Stimulated activated CD8-positive, alpha-beta memory T cell treated with anti-CD3 and anti-CD28 coated beads, Interleukin-12 subunit alpha, Interleukin-12 subunit beta, amount 100 ng/mL, for 4 hours (primary cell): ENCODE data around the gene HOXA6.

Experiments
- DNase-seq: peaks from one replicate; pipeline ENCODE4 v3.0.0-alpha.2; 2020; ENCODE audit warnings: low read depth

The HOXA6 gene

DNA sequence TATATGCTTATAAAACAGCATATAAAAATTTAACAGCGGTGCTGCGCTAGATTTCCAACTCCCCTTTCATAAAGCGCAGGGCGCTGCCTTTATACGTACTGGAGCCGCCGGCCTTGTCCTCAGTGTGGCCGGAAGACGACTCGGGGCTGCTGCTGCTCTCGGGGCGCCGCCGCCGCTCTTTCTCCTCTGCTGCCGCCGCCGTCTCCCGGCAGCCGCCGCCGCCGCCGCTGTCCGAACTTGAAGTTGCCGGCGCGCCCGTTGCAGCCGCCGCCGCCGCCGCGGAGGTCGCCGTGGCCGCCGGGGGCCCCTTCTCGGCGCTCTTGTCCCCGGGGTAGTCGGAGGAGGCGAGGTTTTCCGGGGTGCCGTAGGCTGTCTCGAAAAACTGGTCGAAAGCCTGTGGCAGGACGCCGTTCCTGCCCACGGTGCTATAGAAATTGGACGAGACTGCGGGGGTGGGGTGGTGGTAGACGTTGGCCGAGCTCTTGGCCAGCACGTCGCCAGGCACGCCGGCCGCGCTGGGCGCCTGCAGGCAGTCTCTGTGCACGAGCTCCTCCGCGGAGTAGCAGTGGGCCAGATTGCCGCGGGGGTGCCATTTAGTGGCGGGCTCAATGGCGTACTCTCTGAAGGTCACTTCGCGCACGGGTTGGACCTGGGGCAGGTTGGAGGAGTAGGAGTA is 36.9 kb upstream of the HOXA6 start:
- no peak for DNase-seq

DNA sequence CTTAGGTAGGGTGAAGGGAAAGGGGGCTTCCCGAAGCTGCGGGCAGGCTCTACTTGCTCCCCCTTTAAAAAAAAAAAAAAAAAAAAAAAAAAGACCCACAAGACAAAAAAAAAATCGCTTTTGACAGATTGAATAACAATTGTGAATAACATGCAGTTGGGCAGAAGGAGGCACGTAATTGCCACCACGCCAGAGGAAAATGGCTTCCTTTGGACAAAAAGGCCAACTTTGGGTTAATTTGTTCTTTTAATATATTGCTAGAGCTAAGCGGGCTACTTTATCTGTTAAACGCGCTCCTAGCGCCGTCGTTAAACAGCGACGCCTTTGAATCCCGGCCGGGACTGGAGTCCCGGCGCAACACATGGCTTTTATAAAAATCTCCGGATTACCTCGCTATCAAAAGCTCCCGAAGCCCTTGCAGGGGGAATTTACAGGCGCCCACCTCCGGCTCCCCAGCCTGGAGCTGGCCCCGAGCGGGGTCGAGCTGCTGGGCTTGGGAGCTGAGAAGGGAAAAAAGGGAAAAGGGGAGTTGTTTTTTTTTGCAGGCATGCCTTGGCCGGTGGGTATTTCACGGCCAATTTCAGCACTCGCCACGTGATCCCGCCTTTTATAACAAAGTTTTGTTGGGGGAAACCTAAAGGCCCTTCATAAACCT is 36.2 kb upstream of the HOXA6 start:
- no peak for DNase-seq

DNA sequence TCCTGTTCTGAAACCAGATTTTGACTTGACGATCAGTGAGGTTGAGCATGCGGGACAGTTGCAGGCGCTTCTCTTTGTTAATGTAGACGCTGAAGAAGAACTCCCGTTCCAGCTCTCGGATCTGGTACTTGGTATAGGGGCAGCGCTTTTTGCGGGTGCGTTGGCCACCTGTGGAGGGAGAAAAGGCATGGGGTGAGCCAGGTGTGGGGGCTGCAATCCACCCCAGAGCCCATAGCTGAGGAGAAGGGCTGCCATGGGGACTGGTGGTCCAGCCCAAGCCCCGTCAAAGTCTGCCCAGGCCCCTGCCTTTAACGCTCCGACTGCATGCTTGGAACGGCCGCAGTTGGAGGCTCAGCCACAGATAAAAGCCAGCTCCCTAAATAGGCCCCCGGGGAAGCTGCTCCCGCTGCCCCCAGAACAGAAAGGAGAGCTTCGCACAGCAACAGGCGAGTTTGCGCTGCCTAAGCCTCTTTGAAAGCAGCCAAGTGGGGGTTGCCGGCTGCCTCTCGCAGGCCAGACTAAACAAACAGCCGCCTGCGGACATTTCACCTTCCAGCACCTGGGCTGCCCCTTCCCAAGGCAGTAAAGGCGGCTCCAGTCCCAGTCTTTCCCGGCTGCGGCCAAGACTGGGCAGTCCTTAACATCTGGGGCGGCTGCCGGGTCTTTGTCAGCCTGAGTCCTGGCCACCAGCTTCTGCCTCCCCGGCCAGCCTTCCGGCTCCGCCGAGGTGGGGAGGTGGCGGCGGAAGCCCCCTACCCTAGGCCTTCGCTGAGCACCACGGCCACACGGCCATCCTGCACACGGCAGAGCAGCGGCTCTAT is 35.5 kb upstream of the HOXA6 start:
- DNase-seq: no peak

DNA sequence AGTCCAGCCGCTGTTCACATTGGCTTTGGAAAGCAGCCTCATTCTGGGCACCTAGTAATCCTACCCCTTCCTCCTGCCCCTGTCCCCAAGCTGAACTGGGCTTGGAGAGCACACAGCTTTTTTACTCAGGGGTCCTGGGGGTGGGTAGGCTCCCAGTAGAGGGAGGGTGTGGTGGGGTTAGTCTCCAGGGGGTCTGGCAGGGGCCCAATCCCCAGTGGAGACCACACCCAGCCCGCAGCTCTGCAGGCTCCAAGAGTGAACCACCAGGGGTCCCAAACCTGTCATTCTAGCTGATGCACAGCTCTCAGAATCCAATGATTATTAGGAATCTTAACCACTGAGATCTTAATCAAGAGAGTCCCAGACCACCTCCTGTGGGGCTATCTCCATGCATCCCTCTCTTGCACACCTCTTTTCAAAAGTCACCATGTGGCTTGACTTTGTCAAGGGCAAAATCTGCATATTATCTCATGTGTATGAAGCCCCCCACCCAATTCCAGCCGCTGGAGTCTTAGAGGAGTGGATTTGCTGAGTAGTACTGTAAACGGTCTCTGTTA is 34.8 kb upstream of the HOXA6 start:
- DNase-seq: no peak

DNA sequence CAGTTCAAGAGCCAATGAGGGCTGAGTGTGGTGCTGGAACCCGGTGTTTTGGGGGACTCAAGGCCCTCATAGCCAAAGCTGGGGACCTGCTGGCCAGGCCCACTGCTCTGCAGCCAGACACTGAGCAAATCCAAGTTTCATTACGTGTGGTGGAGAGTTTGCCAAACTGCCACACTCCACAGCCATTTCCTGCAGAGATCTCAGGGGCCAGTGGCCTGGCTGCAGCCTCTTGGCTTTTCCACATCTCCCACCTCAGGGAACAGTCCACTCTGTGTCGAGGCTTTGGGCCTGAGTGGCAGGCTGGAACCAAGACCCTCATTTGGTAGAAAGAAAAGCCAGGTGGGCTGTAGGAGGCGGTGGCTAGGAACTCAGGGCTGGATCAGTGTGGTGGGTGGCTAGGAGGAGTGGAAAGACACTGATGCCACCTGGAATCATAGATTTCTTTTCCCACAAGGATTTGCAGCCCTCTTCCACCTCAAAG is 34.3 kb upstream of the HOXA6 start:
- DNase-seq: no peak

DNA sequence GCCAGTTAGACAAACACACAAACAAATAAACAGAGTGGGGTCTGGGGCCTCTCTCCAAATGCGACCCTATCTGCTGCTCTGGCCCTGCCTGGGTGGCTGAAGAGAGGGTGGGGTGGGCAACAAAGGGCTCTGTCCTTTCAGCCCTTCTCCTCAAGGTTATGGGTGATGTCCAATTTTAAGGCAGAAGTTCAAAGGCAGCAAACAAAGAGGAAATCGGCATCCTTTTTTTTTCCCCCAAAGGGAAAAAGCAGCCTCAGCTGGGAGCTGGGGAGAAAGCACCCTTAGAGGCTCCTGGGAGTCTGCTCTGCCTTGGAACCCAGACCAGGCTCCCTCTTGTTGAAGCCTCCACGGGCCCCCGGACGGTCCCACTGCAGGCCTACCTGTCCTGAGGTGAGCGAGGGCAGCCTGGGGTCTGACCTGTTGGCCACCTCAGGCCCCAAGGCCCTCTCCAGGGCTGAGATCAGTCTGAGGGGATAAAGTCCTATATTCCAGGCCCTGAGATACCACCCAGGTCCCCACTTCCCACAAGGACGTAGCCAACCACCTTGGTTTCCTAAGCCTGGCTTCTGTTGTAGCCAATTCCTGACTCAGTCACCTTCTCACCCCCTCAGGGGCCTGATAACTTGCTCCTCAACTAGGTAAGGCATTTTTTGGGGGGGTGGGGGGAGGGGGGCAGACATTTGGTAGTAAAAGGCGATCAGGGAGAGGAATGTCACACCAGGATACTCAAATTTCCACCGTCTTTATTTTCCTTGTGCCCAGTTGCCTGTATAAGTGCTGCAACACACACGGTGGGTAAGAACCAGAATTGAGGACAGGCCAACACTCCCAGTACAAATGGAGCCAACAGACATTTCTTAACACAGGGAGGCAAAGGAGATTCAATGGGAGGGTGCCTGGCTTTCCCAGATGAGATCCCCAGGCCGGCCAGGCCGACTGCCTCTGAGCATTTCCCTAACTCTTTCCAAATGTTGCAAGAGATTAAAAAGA is 33.2 kb upstream of the HOXA6 start:
- no peak for DNase-seq

DNA sequence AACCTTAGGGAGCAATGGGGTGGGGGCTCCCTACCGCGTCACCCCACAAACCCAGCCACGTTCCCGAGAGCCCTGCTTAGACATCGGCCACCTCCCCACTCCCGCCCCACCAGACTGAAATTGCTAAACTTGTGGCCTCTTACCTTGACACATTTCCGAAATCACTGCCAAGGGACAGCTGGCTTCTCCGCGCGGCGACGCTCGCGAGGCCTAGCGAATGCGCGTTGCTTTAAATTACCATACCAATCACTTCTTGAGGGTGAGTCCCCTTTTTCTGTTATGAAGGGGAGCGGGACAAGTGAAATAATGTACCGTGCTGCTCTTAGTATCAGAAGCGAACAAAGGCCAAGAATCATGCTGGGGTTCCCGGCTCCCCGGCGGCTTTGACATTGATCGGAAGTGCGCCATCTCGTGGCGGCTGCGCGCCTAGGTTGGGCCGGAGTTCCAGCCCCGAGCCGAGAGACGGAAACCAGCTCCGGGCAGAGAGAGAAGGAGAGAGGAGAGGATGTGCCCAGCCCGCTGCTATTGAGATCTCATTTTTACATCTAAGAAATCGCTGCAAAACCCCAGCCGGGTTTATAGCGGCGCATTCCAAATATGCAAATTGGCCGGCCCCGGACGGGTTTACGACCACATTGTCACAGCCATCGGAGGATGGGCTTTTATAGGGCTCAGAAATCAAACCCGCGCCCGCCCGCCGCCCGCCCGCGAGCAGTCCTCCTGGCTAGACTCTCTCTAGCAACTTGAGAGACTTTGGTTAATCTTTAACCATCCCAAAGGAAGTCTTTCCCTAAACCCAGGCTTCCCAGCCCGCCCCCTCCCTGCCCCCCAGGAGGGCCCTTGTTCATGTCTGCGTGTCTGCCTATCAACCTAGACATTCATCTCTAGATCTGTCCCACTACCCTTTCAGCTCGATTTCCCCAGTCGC is 32.2 kb upstream of the HOXA6 start:
- DNase-seq: no peak

DNA sequence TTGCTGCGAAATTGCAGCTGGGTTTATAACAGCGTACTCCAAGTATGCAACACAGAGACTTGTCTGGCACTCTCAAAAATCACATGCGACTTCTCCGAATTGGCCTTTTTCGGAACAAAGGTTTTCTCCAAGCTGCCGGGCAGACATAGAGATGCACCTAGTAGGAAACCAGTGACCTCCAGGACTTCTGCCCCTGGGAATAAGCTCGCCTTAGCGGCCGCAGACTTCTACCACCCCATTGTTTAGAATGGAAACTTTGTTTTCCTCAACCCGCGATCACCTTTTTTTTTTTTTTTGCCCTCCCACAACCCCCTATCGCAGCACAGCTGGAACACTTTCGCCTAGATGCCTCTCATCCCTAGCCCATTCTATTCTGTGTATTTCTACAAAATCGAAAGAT is 31.5 kb upstream of the HOXA6 start:
- no peak for DNase-seq

DNA sequence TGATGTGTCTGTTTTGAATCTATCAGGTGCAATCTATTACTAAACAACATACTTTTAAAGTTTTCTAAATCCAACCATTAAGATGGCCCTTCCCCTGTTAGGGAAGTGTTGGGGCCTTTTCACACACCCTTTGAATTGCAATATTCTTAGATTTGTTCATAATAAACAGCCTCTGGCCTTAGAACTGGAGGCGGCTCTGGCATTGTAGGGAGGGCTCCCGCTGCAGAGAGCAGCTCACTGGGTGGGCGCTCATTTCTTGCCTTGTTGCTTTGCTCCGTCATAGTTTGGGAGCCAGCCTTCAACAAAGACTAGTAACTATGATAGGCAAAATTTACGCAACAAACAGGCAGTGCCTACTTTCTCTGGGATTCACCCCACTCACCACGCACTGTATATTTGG is 30.8 kb upstream of the HOXA6 start:
- DNase-seq: no peak

DNA sequence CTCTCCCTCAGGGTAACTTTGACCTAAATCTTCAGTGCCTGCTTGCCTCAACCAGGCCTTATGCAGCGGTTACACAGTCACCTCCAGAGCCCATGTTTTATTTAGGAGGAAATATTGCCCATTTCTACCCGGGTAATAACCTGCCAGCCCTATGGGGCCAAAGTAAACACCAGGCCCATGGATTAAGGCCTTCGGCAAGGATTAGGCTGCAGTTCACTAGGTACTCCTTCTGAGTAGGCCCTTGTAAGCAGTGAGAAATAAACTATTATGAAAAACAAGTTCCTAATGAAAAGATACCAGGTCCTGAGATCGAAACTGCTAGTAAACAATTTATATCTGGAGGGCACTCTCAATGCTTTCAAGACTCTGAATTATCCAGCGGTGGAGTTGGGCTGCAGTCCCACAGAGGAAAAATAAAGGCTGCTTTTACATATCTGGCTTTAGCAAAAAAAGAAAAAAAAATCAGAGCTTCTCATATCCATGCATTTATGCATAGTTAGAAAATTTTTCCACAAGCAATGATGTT is 30.3 kb upstream of the HOXA6 start:
- no peak for DNase-seq

DNA sequence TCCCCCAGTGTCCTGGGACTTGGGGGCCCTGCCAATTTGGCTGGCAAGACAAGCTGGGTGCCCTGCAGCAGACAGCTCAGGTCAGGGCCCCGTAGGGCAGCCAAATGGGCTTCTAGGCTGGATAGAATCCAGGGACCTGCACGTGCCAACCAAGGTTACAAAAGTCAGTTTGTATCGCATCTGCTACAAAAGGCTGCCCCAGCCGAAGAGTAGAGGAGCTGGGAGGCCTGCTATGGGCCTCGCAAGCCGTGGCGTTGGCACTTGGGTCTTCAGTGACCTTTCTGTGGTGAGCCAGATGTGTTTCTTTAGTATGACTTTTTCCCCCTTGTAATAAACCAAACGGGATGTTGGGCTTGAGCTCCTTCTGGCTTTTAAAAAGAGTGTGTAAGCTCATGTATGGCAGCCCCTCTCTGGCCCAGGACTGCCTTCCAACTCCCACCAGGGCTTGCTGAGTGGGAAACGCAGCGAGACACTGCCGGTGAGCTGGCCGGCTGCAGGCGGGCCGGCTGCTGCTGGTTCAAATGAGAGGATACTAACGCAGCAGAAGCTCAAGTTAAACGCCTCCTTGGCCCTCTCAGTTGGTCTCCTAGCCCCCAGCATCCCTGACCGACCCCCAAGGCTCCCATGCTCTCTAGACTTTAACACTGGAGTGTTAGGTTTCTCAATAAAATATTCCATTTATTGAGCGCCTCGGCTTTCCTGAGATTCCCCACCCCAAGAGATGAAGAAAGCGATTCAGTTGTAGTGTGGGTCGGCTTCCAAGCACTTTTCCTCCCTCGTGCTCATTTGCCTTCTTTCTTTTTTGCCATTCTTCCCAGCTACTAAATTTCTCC is 29.6 kb upstream of the HOXA6 start:
- no peak for DNase-seq

DNA sequence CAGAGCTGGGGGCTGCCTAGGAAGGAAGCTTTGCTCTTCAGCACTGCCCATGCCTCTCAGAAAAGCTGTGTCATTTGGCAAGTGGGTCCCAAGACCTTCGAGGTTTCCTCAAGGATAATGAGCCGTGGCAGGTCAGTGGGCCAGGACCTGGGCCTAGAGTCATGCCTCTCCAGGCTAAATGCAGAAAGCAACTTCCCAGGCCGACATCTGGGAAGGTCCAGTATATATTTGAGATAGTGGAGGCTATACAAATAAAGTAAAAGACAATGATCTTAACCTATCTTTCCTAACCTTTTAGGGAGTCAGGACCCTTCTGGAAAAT is 28.9 kb upstream of the HOXA6 start:
- no peak for DNase-seq

DNA sequence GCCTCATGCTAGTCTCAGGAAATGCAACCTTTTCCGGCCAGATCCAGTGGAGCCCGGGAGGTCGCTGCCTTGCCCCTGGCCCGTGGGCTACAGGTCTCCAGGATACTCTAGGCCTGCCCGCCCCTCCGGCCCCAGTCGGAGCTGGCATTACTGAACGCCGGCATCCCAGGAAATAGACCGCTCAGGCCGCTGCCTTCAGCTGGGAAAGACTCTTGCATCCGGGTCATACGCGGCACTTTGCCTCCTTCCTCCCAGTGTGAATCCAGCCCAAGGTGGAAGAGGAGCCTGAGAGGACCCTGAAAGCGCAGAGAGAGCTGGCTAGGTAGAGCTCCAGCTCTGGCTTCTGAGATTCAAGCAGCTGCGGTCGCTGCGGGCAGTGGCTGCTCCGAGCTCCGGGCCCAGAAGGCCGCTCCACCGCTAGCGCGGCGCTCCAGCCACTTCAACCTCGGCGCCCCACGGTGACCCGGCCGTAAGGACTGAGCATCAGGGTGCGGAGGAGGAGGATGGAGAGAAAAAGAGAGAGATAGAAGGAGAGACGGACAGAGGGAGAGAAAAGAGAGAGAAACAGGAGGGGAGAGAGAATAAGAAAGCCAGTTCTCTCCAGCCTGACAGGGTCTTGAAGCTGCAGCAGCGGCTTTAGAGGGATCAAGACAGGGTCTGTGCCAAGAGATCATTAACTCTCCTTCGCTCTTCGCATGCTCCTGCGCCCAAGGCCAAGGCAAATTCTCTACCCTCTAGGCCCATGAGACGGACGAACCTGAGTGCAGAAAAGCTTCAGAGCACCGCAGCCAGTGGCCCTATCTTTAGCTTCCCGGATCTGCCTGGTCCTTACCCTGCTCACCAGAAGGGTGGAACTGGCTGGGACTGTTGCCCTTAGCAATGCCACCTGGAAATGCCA is 28.3 kb upstream of the HOXA6 start:
- no peak for DNase-seq

DNA sequence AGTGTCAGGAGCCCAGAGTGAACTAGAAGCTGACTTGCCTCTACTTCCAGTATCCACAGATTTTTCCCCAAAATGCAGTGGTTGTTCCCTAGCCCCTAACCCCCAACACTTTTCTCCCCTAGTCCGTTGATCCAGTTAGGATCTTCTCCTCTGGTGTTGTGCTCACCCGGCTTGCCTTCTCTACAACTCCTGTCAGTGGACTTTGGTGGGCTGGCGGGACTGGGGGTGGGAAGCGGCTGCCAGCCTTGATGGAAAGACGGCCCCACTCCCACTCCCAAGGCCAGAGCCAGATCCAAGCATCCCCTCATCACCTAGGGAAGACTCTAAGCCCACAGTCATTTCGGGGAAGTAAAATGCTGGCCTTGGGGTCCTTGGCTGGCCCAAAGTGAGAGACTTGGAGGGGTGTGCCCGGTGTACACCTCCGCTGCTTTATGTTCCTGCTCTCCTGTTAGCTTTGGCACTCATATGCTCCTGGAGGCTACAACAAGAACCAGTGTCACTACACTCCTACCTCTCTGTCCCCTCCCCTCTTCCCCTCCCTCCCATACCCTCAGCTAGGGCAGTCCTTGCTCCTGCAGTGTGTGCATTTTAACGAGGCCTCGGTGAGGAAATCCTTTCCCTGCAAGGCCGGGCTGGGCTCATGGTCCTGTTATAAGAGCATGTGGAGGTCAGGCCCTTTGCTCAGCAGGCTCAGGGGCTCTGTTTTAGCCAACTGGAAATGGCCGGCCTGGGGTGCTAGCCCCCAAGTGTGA is 27.5 kb upstream of the HOXA6 start:
- no peak for DNase-seq

DNA sequence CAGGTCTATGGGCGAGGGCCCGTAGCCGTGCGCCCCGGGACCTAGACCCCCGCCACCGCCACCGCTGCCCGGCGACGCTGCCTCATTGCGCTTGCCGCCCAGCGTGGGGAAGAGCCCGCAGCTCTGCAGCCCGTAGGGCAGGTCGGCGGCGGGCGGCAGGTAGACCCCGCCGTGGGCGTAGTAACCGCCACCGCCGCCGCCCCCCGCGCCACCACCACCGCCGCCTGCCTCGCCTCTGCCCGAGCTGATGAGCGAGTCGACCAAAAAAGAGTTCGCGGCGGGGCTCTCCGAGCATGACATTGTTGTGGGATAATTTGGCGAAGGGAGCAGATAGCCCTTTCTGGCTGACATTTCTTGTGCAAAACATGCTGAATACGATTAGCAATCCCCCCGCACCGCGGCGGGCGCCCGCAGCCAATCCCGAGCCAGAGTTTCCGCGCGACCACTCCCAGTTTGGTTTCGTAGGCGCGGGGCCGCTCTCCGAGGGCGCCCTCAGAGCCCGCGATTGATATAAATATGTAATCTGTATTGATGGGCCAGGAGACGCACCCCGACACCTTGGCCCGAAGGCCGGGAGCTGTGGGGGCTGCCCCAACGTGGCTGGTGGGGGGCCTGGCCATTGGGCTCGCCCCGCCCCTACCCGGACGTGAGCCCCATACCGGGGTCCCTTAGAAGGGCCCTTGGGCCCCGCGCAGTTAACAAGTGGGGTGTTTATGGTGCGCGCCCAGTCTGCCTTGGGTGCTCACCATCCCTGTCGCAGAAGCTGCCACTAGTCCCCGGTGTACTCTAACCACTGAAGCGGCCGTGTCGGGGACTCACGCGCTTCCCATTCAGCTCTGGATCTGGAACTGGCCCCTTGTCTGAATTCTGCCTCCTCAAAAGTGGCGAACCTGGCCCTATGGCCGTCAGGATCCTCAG is 26.6 kb upstream of the HOXA6 start, which contains the start of gene HOXA10:
Gene HOXA10, minus strand, starts transcription at position 365 of the 918 bp plus-strand sequence. Its CDS starts 14 bp downstream, at position 351.
- DNase-seq: no peak

DNA sequence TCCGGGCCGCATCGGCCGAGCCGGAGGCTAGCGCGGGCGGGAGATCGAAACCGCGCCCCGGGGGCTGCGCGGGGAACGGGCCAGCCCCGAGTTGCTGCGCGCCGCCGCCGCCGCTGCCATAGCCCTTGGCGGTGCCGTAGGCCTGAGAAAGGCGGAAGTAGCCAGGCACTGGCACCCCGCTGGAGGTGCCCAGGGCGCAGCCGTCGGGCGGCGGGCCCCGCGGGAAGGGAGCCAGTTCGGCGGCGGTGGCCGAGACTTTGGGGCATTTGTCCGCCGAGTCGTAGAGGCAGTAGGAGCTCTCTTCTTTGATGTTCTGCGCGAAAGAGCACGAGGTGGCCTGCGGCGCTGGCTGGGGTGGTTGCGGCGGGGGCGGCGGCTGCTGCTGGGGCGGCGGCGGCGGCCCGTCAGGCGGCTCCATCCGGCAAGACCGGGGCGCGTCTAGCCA is 26.0 kb upstream of the HOXA6 start:
- DNase-seq: no peak
